ENCODE data around the gene FASN. TPM values are rescaled to one million over a fixed set of nuclear protein-coding genes. Genes with fewer than 3 reads are reported as not detected.

Gene FASN
- total and polyA plus RNA-seq, 9 donors = 1.3 to 168 (median 42.7) TPM

GRCh38 chr17:82092628-82092994 is 5.4 kb downstream of the FASN start:
- DNase-seq = peak in 2 of 5 donors; percentile 25 to 35

GRCh38 chr17:82092094-82092586 is 5.9 kb downstream of the FASN start:
- peak in 2 of 5 donors; percentile 19 to 29 for DNase-seq
- 89 to 93% (median 90%) methylated on average over 19 to 23 of the region's 23 CpGs for WGBS, 3 donors
- Histone ChIP-seq H3K4me3 (no peak overlapping the region), H3K9me3 (no peaks in the 10 kb centered on the region), H3K27me3 (no peaks in the 10 kb centered on the region), H3K4me1 (ENCODE audit: insufficient read depth) (peaks cover 8% of the 10 kb centered on the region), H3K27ac (no peak overlapping the region), H3K36me3 (no peaks in the 10 kb centered on the region)
- TF ChIP-seq CTCF (IDR thresholded peaks at IDR 0.05) (no peak), EP300 (IDR thresholded peaks at IDR 0.05) (no peak), POLR2A (IDR thresholded peaks at IDR 0.05) (no peak)
- intact Hi-C loops (cut with DNase I) = no loop called here

More at GRCh38 chr17:82092628-82092994, 5.4 kb downstream of the FASN start:
- 88 to 95% (median 90%) methylated on average over 20 of the region's 20 CpGs for WGBS, 3 donors
- intact Hi-C loops (cut with DNase I) = no loop called here
- TF ChIP-seq EP300 (IDR thresholded peaks at IDR 0.05) (no peak), POLR2A (IDR thresholded peaks at IDR 0.05) (no peak), CTCF (IDR thresholded peaks at IDR 0.05) (no peak)
- Histone ChIP-seq H3K9me3 (no peaks in the 10 kb centered on the region), H3K36me3 (no peaks in the 10 kb centered on the region), H3K27ac (no peak overlapping the region), H3K4me1 (ENCODE audit: insufficient read depth) (peaks cover 8% of the 10 kb centered on the region), H3K4me3 (no peak overlapping the region), H3K27me3 (no peaks in the 10 kb centered on the region)

GRCh38 chr17:82091264-82092066 is 6.6 kb downstream of the FASN start:
- Histone ChIP-seq H3K4me3 (no peak overlapping the region), H3K27me3 (no peaks in the 10 kb centered on the region), H3K4me1 (ENCODE audit: insufficient read depth) (peaks cover 1% of the 10 kb centered on the region), H3K36me3 (no peaks in the 10 kb centered on the region), H3K9me3 (no peaks in the 10 kb centered on the region), H3K27ac (no peak overlapping the region)
- 94 to 95% (median 94%) methylated on average over 31 to 37 of the region's 37 CpGs for WGBS, 3 donors
- intact Hi-C loops (cut with DNase I) = no loop called here
- peak in 1 of 5 donors; percentile 32 for DNase-seq
- TF ChIP-seq POLR2A (IDR thresholded peaks at IDR 0.05) (no peak), EP300 (IDR thresholded peaks at IDR 0.05) (no peak), CTCF (IDR thresholded peaks at IDR 0.05) (no peak)

GRCh38 chr17:82090549-82091263 is 7.3 kb downstream of the FASN start:
- Histone ChIP-seq H3K4me3 (no peak overlapping the region), H3K9me3 (no peaks in the 10 kb centered on the region), H3K27me3 (no peaks in the 10 kb centered on the region), H3K4me1 (ENCODE audit: insufficient read depth) (no peaks in the 10 kb centered on the region), H3K36me3 (no peaks in the 10 kb centered on the region), H3K27ac (no peak overlapping the region)
- intact Hi-C loops (cut with DNase I) = no loop called here
- TF ChIP-seq POLR2A (IDR thresholded peaks at IDR 0.05) (no peak), CTCF (IDR thresholded peaks at IDR 0.05) (no peak), EP300 (IDR thresholded peaks at IDR 0.05) (no peak)
- WGBS, 3 donors = 92 to 93% (median 92%) methylated on average over 25 to 29 of the region's 29 CpGs
- DNase-seq = peak in 1 of 5 donors; percentile 33

Data from ovary (tissue), 9 donors.